Activated CD8-positive, alpha-beta T cell treated with anti-CD3 and anti-CD28 coated beads, Interleukin-2, amount 10 ng/mL, durations not matched to agents 7 days and 5 days (primary cell): Measurements from ENCODE around the gene PRKAR1B. TPM values are rescaled to one million over a fixed set of nuclear protein-coding genes. Genes with fewer than 3 reads are reported as not detected.
"Not testable (repeated sequence)": the region's sequence is repeated elsewhere in the genome, so short reads cannot be mapped to it uniquely, and the experiment has no call there.

Experiments
- ATAC-seq: fragments of 150-1000 bp; cut with Tn5 transposase; one replicate; pipeline ENCODE4 v1.10.0; 2021; ENCODE audit warnings: moderate library complexity
- CTCF ChIA-PET: fragments of 350-600 bp; sonication (Branson Sonifier 250); formaldehyde crosslinking; loops from one replicate; lab custom pipeline; 2021; ENCODE audit warnings: antibody characterized with exemption; lab: Charles Lee
- POLR2A ChIA-PET: fragments of 350-600 bp; sonication (Branson Sonifier 250); formaldehyde crosslinking; loops from one replicate; lab custom pipeline; 2021; ENCODE audit warnings: antibody characterized with exemption; lab: Charles Lee
- DNase-seq: peaks from one replicate; pipeline ENCODE4 v3.0.0-alpha.2; 2020
- H3K27ac Mint-ChIP-seq: one replicate; pipeline ENCODE4 v1.8.0; 2021; ENCODE audit warnings: mild to moderate bottlenecking, mixed read lengths
- H3K27me3 Mint-ChIP-seq: one replicate; pipeline ENCODE4 v1.8.0; 2021; ENCODE audit warnings: low read depth, mixed read lengths
- H3K36me3 Mint-ChIP-seq: one replicate; pipeline ENCODE4 v1.8.0; 2021; ENCODE audit warnings: low read depth, mixed read lengths
- H3K4me1 Mint-ChIP-seq: one replicate; pipeline ENCODE4 v1.8.0; 2021; ENCODE audit warnings: low read depth, mixed read lengths
- H3K4me3 Mint-ChIP-seq: one replicate; pipeline ENCODE4 v1.8.0; 2021; ENCODE audit warnings: mild to moderate bottlenecking, mixed read lengths
- H3K9me3 Mint-ChIP-seq: one replicate; pipeline ENCODE4 v1.8.0; 2022; ENCODE audit warnings: mixed read lengths; ENCODE audit not compliant: insufficient read depth
- total RNA-seq, 2 experiments: library from RNA; stranded (reverse); gene quantifications; one replicate each; pipeline ENCODE4 v1.2.3, GENCODE V29; 2021

Gene PRKAR1B
- total RNA-seq, 2 experiments from 2014 or later, result 56.5 to 58.2 TPM

- no peaks in the 10 kb centered on the region for H3K9me3 Mint-ChIP-seq
- ATAC-seq (no peak), DNase-seq (peak; percentile 43)
- ChIA-PET POLR2A (interaction anchor here (0.6 to 1.4 kb wide), 3 partner anchors 9 to 51 kb away, joined by 3 to 12 read pairs (median 4); no protein-coding TSS in a partner anchor), CTCF (interaction anchor here (1.1 kb wide), 1 partner anchor 9 kb away, joined by 4 read pairs; no protein-coding TSS in a partner anchor)
- peaks cover 75% of the 10 kb centered on the region for H3K4me1 Mint-ChIP-seq
- H3K27me3 Mint-ChIP-seq, result no peaks in the 10 kb centered on the region
- peak overlapping the region; percentile 99 for H3K27ac Mint-ChIP-seq
- peak overlapping the region; percentile 88 for H3K4me3 Mint-ChIP-seq
- H3K36me3 Mint-ChIP-seq, result peaks cover 60% of the 10 kb centered on the region
Observed at GRCh38 chr7:613442-614140, 113.5 kb downstream of the PRKAR1B start.

GRCh38 chr7:611837-612236 is 115.2 kb downstream of the PRKAR1B start:
- Mint-ChIP-seq H3K27ac (peak overlapping the region; percentile 97), H3K36me3 (peaks cover 56% of the 10 kb centered on the region), H3K4me1 (peaks cover 79% of the 10 kb centered on the region)
- H3K4me3 Mint-ChIP-seq, DNase-seq, H3K27me3 Mint-ChIP-seq, POLR2A ChIA-PET, H3K9me3 Mint-ChIP-seq, ATAC-seq: not testable (repeated sequence)
- CTCF ChIA-PET, result interaction anchor here (1.7 kb wide), 1 partner anchor 12 kb away, joined by 7 read pairs; no protein-coding TSS in a partner anchor

- Mint-ChIP-seq H3K36me3 (peaks cover 54% of the 10 kb centered on the region), H3K9me3 (no peaks in the 10 kb centered on the region), H3K27ac (peak overlapping the region; percentile 97), H3K27me3 (no peaks in the 10 kb centered on the region), H3K4me3 (peak overlapping the region; percentile 68), H3K4me1 (peaks cover 76% of the 10 kb centered on the region)
- CTCF ChIA-PET, result interaction anchor here (1.7 kb wide), 1 partner anchor 11 kb away, joined by 7 read pairs; no protein-coding TSS in a partner anchor
- POLR2A ChIA-PET, result interaction anchor here (0.9 to 3.7 kb wide), 3 partner anchors 7 to 26 kb away, joined by 4 to 29 read pairs (median 7); no protein-coding TSS in a partner anchor
- DNase-seq (no peak), ATAC-seq (no peak)
Observed at GRCh38 chr7:611281-611810, 115.7 kb downstream of the PRKAR1B start.

GRCh38 chr7:610531-611280 is 116.4 kb downstream of the PRKAR1B start:
- CTCF ChIA-PET, result interaction anchor here (0.7 to 1.7 kb wide), 2 partner anchors 8 to 11 kb away, joined by 3 to 7 read pairs; no protein-coding TSS in a partner anchor
- ATAC-seq, result peak; percentile 59
- DNase-seq, result peak; percentile 55
- Mint-ChIP-seq H3K4me3 (peak overlapping the region; percentile 68), H3K27ac (peak overlapping the region; percentile 97), H3K27me3 (no peaks in the 10 kb centered on the region), H3K4me1 (peaks cover 79% of the 10 kb centered on the region), H3K9me3 (no peaks in the 10 kb centered on the region), H3K36me3 (peaks cover 57% of the 10 kb centered on the region)
- POLR2A ChIA-PET, result interaction anchor here (0.8 to 3.7 kb wide), 6 partner anchors 8 to 528 kb away, joined by 3 to 29 read pairs (median 4); a partner anchor contains a TSS

GRCh38 chr7:610141-610530 is 116.9 kb downstream of the PRKAR1B start:
- Mint-ChIP-seq H3K27ac (peak overlapping the region; percentile 97), H3K36me3 (peaks cover 61% of the 10 kb centered on the region), H3K27me3 (no peaks in the 10 kb centered on the region), H3K4me3 (peak overlapping the region; percentile 68), H3K9me3 (no peaks in the 10 kb centered on the region), H3K4me1 (peaks cover 82% of the 10 kb centered on the region)
- ChIA-PET CTCF (interaction anchor here (0.7 to 1.7 kb wide), 2 partner anchors 9 to 10 kb away, joined by 3 to 7 read pairs; no protein-coding TSS in a partner anchor), POLR2A (interaction anchor here (0.8 to 3.7 kb wide), 6 partner anchors 8 to 528 kb away, joined by 3 to 29 read pairs (median 4); a partner anchor contains a TSS)
- peak; percentile 33 for DNase-seq
- peak; percentile 18 for ATAC-seq

GRCh38 chr7:609365-609764 is 117.7 kb downstream of the PRKAR1B start:
- H3K4me1 Mint-ChIP-seq, result peaks cover 84% of the 10 kb centered on the region
- H3K4me3 Mint-ChIP-seq, result peak overlapping the region; percentile 58
- ATAC-seq (peak; percentile 2), DNase-seq (peak; percentile 32)
- ChIA-PET POLR2A (interaction anchor here (0.7 to 3.7 kb wide), 2 partner anchors 9 to 26 kb away, joined by 3 to 29 read pairs; no protein-coding TSS in a partner anchor), CTCF (no interaction called here)
- H3K36me3 Mint-ChIP-seq, result peaks cover 62% of the 10 kb centered on the region
- H3K27ac Mint-ChIP-seq, result peak overlapping the region; percentile 89
- no peaks in the 10 kb centered on the region for H3K9me3 Mint-ChIP-seq
- H3K27me3 Mint-ChIP-seq, result no peaks in the 10 kb centered on the region

GRCh38 chr7:608954-609353 is 118.1 kb downstream of the PRKAR1B start:
- POLR2A ChIA-PET, result interaction anchor here (0.7 to 3.7 kb wide), 2 partner anchors 10 to 25 kb away, joined by 3 to 29 read pairs; no protein-coding TSS in a partner anchor
- no peaks in the 10 kb centered on the region for H3K9me3 Mint-ChIP-seq
- H3K36me3 Mint-ChIP-seq, result peaks cover 61% of the 10 kb centered on the region

GRCh38 chr7:608361-608760 is 118.7 kb downstream of the PRKAR1B start:
- Mint-ChIP-seq H3K36me3 (peaks cover 58% of the 10 kb centered on the region), H3K27ac (peak overlapping the region; percentile 95), H3K4me3 (peak overlapping the region; percentile 65)

More at GRCh38 chr7:608954-609353, 118.1 kb downstream of the PRKAR1B start:
- CTCF ChIA-PET, result no interaction called here
- H3K4me1 Mint-ChIP-seq, result peaks cover 84% of the 10 kb centered on the region
- DNase-seq (peak; percentile 42), ATAC-seq (no peak)
- H3K4me3 Mint-ChIP-seq, result peak overlapping the region; percentile 58
- peak overlapping the region; percentile 89 for H3K27ac Mint-ChIP-seq
- H3K27me3 Mint-ChIP-seq, result no peaks in the 10 kb centered on the region

GRCh38 chr7:607938-608337 is 119.1 kb downstream of the PRKAR1B start:
- Mint-ChIP-seq H3K4me1 (peaks cover 84% of the 10 kb centered on the region), H3K36me3 (peaks cover 59% of the 10 kb centered on the region), H3K27ac (peak overlapping the region; percentile 95), H3K27me3 (no peaks in the 10 kb centered on the region), H3K4me3 (peak overlapping the region; percentile 65), H3K9me3 (no peaks in the 10 kb centered on the region)
- ChIA-PET POLR2A (interaction anchor here (3.7 kb wide), 1 partner anchor 11 kb away, joined by 29 read pairs; no protein-coding TSS in a partner anchor), CTCF (no interaction called here)
- ATAC-seq (no peak), DNase-seq (peak; percentile 42)

More at GRCh38 chr7:608361-608760, 118.7 kb downstream of the PRKAR1B start:
- Mint-ChIP-seq H3K9me3 (no peaks in the 10 kb centered on the region), H3K27me3 (no peaks in the 10 kb centered on the region), H3K4me1 (peaks cover 84% of the 10 kb centered on the region)
- DNase-seq, result no peak
- CTCF ChIA-PET, result no interaction called here
- POLR2A ChIA-PET, result interaction anchor here (3.7 kb wide), 1 partner anchor 10 kb away, joined by 29 read pairs; no protein-coding TSS in a partner anchor
- no peak for ATAC-seq

GRCh38 chr7:605661-606450 is 121.2 kb downstream of the PRKAR1B start:
- CTCF ChIA-PET, result no interaction called here
- Mint-ChIP-seq H3K36me3 (peaks cover 47% of the 10 kb centered on the region), H3K9me3 (no peaks in the 10 kb centered on the region), H3K4me3 (no peak overlapping the region), H3K27ac (peak overlapping the region; percentile 100), H3K4me1 (peaks cover 81% of the 10 kb centered on the region), H3K27me3 (no peaks in the 10 kb centered on the region)
- ATAC-seq, result no peak
- no peak for DNase-seq
- POLR2A ChIA-PET, result interaction anchor here (2.3 to 7.5 kb wide), 3 partner anchors 9 to 21 kb away, joined by 12 to 128 read pairs (median 35); no protein-coding TSS in a partner anchor
